GM19438 (cell line): ENCODE results near the gene CLDN14.

ENCODE experiments used
- ATAC-seq: cut with Tn5 transposase; IDR thresholded peaks from one replicate; pipeline ENCODE4 v1.9.1; 2021; ENCODE audit warnings: low read depth; ENCODE audit not compliant: unreplicated experiment

Gene CLDN14, protein sequence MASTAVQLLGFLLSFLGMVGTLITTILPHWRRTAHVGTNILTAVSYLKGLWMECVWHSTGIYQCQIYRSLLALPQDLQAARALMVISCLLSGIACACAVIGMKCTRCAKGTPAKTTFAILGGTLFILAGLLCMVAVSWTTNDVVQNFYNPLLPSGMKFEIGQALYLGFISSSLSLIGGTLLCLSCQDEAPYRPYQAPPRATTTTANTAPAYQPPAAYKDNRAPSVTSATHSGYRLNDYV

DNA sequence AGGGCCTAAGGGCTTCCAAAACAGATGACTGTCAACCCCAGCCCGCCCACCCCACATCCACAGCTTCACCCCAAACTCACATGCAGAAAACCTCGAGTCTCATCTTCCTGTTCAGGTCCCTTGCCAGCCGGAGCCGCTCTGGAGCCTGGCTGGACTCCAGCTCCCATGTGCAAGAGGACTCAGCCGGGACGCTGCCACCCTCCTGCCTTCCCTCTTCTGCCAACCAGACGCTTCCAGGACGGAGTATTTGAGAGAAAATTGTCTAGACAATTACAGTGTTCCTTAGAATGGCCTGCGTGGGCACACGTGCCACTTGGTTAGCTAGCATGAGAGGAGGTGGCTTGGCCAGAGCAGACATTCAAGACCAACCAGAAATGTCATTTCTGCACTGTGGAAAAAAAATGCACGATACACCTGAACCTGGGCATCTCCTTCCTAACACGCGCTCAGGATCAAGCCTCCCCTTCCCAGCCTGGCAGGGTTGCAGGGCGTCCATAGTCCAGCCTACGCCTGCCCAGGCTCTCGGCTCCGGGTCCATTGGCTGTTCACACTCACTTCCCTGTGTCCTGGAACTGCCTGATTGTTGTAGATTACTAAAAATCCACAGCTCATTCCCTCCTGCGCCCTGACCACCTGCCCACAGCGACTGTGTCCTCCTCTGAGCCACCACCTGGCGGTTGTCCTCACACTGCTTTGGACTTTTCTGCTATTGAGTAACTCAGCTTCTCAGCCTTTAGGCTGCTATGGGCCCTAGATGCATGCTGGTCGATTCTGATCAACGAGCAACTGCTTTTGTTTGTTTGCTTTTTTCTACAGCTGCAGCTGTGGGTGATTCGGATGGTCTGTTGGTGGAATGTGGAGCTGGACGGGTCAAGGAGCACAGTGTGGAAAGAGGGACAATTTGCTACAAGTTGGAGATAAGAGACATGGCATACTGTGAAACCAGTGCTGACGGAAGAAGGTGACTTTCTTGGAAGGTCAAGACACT, at the start of gene CLDN14:
Gene CLDN14, minus strand, starts transcription at position 708 of the 988 bp plus-strand sequence. CDS start 18,427 bp downstream, outside the sequence.
- no peak for ATAC-seq

DNA sequence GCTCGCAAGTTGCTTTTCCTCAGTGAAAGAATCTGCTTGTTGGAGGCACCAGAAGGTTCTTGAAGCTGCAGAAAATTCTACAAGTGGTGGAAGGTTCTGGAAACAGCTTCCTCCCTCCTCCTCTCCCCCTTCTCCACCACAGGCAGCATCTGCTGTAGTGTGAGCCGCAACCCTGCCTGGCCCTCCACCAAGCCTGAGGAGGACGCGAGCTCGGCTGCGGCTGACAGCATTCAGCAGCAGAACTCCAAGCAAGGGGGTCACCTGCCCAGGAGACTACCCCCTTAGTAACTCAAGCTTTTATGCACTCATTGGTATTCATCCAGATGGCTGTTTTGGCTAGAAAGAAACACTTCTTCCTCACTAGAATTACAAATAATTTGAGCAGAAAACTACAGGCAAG, 48.8 kb upstream of the CLDN14 start:
- no peak for ATAC-seq

DNA sequence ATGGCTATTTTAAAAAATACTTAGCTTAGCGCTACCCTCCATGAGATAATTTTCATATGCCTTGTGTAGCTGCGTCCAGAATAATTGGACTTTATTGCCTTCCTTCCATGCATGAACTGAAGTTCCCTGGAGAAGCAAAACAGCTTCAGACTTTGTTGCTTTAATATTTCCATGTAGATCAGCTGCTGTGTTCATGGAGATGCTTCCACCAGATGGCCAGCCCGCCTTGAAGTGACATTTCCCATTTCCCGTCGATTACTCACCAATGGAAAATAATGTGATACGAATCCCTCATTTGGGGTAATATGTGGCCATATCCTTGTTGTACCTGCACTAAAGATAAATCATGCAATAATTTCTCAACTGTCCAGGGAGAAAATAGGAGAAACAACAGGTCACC, 47.4 kb upstream of the CLDN14 start:
- ATAC-seq: no peak

DNA sequence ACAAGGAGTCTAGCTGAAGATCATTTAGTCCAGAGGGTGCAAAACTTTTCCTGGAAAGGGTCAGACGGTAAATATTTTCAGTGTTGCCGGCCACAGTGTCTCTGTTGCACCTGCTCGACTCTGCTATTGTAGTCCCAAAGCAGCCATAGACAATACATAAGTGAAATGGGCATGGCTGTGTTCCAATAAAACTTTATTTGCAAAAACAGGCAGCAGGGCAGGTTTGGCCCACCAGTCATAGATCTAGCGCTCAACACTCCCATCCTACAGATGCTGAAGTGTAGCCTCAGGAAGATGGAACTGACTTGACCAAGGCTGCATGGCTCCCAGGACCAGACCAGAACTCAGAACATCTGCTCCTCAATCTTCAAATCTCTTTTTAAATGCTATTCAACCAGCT, 46.2 kb upstream of the CLDN14 start:
- no peak for ATAC-seq

DNA sequence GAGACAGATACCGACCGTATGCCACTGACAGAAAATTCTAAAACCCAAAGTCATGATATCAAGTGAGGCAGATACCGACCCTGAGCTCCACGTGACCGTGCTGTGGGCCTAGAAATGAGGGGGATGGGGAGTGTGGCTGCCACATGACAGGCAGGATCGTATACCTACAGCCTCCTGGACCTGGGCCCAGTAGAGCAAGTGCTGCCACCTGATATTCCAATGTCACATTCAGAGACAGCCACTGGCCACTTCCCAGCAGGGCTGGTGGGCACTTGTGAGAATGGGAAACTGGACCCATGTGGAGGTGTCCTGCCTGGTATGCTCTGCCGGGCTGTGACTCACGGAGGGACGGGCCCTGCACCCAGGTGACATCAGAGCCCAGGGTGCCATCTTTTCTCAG, 44.6 kb upstream of the CLDN14 start:
- no peak for ATAC-seq

DNA sequence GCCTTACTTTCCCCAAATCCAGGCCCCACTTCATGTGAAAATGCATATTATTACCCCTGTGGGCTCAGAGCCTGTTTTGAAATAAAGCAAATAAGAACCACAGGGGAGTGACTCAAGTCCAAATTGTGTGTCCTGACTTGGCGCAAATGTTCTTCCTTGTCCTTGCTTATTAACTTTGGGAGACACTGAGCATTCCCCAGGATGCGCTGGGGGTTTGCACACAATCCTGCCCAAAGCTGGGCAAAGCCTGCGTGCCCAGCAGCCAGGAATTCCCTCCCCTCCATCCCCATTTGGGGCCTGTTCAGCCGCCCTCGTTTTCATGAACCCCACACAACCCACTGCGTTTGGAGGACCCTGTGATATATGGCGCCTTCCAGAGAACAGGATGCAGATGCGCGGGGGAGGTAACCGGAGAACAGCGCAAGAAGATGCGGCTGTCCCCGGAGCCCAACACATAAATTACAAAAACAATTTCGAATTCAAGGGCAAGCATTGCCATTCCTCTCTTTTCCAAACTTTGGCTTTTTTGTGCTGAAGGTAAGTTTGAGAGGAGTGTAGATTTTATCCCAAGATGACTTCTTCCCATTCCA, 42.4 kb upstream of the CLDN14 start:
- ATAC-seq: no peak

DNA sequence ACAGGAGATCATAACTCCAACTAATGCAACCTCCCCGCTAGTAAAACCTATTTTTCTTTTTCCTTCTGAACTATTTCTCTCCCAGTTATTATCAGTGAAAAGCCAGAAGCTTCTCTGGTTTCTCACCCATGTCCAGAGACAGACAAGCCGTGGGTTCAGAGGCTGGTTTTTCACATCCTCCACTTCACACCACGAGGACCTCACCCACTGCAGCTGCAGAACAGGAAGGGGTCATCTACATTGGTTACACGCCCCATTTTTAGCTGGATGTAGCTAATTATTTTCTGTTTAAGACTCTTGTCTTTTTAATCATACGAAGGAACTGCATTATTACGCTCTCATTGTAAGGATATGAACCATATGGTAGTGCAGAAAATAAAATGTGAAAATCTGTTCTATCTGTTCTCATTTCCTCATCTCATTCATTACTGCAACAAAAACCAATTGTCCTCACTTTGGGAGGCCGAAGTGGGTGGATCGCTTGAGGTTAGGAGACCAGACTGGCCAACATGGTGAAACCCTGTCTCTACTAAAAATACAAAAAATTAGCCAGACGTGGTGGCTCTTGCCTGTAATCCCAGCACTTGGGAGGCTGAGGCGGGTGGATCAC, 39.1 kb upstream of the CLDN14 start:
- ATAC-seq: no peak

DNA sequence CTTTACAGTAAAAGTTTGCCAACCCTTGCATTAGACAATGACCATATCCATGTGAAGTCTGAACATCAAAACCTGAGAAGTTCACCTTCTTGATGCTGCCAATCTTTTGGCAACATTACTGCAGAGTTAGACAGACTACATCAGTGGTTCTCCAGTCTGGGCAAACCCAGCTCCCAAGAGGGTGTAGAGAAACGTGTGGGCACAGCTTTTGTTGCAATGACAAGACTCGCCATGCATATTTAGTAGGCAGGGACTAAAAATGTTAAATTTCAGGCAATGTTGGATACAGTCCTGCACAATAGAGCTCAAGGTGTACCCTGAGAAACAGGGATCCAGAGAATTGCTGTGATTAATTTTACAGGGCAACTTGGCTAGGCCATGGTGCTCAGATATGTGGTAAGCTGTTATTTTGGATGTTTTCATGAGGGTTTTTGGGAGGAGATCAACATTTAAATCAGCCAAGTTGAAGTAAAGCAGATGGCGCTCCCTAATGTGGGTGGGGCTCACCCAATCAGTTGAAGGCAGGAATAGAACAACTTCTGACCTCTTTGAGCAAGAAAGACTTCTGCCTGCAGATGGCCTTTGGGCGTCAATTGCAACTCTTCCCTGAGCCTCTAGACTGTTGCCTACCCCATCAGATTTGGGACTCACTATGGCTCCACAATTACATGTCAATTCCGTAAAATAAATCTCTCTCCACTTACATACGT, 37.6 kb upstream of the CLDN14 start:
- ATAC-seq: no peak

DNA sequence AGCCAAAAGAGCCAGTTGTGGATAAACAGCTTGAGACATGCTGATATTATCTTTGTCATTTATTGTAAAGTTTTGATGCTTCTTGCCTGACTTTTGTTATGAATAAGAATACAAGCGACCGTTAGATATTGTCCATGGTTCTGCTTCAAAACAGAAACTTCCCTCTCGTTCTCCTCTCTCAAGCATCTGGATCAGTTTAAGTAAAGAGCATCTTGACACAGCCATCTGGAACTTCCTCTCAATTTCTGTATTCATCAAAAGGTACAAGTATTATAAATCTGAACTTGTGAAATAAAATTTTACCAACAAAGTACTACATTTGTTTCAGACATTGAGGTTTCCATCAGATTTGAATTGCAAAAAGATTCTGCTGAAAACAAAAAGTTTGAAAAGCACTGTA, 36.4 kb upstream of the CLDN14 start:
- no peak for ATAC-seq

DNA sequence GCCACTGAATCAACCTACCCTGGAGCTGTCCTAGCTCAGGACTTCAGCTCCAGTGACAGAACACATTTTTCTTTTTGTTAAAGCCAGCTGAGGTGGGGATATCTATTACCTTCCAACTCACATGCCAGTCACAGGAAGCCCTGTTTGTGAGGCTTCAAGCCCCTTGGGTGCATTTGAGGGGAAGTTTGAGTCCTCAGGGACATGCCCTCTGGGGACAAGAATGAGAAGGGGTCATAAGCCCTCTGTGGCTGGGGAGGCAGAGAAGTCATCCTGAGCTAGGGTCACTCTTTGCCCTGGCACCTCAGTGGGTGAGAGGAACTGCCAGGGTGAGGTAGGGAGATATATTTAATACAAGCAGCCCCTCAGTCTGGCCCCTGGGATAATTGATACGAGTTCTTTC, 33.5 kb upstream of the CLDN14 start:
- no peak for ATAC-seq

DNA sequence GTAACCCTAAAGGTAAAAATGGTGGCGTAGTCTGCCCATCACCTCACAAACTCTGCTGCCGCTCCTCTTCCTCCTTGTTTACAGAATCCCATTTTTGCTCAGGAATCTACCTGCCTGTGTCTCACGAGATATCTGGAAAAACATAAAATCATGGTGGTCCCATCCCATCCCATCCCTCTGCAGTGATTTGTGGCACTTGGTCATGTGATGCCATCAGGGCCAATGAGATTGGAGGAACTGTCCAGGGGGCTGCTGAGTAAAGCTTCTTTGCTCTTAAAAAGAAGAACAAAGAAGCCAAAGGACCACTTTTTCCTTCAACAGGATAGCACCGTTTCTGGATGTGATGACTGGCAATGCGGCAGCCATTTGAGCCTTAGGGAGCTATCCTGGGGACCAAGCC, 33.0 kb upstream of the CLDN14 start:
- no peak for ATAC-seq

DNA sequence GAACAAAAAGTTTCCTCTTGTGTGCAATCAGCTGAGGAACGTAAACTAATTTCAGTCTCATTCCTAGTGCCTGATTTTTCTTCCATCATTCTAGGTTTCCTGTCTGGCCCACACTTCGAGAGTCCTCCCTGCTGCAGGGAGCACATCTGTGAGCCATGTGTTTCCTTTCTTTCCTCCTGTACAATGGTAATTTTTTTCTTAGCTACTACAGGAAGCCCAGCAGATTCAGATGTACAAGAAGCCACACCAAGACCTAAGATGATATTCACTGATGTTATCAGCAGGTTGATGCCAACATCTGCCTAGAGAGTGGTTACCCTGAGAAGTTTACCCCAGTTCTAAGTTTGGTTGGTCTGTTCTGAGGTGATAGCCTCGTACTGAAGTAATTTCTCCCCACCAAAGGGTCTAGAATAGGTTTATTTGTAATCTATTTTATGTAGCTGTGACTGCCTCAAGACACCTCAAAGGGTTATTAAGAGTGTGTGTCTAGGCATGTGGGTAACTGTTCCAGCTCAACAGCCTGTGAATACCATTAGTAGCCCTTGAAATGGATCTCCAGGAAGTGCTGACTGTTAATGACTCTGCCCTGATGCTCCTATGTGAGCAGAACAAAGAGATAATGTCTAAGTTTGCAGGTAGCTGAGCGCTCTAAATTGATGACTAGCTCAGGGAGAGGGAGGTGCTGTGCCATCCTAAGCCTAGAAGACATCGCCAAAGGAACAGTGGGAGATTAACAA, 31.7 kb upstream of the CLDN14 start:
- no peak for ATAC-seq

DNA sequence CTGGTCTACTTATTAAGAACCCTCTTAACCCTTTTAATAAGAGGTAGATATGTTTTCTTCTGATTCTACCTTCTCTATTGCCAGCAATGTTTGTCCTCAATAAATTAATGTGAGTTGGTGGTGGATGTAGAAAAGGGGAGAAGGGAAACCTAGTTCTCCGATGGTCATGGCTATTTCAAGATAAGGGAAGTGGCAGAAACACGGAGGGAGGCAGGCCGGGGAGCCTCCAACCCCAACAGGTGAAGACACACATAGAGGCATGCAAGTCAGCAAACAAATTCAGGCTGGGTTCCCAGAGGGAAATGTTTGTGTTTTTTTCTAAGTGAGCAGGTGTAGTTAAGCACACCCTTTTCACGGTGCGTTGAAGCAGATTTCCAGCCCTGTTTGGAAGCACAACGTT, 31.0 kb upstream of the CLDN14 start:
- ATAC-seq: no peak

DNA sequence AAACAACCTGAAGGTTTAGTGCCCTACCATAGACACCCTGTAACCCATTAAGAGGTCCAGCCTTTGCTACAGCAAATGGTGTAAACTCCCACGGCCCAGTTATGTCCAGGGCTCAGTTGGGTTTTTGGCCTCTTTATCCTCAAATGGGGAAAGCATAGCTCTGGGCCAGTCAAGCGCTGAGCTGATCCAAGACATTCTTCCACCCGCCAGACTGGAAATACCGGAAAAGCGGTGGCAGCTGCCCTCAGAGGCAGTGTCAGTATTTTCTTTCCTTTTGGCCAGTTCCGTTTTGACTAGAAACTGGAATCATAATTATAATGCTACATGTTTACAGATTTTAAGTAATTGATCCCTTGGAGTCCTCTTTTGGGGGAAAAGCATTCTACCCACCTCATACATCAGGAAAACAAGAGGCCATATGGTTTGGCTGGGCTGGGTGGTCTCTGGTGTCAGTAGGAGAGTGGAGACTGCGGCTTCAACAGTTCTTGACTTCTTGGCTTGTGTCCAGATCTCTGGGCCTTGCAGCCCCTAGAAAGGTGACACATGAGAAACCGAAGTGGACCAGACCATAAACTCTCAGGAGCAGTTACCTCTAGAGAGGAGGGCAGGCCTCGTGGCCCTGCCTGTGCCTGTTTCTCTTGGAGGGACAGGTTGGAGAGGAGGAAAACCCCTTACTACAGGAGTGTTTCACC, 30.2 kb upstream of the CLDN14 start:
- no peak for ATAC-seq

DNA sequence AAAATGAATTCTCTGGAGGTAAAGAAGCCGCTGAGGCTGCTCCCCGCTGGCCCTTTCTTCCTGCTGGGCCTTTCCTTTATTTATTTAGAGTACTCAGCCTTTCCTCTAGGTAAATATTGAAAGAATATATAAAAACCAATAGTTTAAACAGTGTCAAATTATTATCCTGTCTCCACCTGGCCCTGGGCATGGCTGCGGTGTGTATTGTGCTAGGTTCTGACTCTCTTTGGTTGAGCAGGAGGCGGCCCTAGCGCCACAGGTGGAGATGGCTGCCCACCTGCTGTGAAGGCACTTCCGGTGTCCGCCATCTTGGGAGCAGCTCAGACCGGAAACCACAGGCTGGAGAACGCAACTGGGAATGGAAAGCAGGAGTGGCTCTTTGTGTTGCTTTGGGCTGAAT, 29.0 kb upstream of the CLDN14 start:
- ATAC-seq: no peak

DNA sequence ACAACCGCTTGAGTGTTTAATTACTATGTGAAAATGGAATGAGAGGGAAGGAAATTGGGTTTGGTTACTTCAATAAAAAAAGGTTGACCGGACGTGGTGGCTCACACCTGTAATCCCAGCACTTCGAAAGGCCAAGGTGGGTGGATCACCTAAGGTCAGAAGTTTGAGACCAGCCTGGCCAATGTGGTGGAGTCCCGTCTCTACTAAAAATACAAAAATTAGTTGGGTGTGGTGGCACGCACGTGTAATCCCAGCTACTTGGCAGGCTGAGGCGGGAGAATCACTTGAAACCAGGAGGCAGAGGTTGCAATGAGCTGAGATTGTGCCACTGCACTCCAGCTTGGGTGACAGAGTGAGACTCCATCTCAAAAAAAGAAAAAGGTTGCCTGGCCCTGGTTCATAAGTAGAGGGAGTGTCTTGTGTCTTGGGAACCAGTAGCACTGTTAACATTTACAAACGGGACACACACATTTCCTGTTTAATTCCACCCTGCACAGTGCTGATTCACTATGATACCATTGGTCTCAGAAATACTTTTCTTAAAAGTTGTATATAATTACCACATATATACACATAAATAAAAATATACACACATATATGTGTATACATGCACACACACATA, 27.6 kb upstream of the CLDN14 start:
- ATAC-seq: no peak

DNA sequence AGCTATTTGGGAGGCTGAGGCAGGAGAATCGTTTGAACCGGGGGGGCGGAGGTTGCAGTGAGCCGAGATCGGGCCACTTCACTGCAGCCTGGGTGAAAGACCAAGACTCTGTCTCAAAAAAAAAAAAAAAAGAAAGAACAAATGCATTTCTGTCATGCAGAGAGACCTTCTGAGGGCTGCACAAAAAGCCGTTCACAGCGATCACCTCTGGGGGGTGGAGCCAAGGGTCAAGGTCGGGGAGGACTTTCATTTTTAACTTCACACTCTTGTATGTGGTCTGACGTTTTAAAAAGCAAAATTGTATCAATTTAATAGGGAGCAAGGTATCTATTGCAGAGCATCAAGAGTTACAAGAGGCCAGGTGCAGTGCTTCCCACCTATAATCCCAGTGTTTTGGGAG, 26.6 kb upstream of the CLDN14 start:
- no peak for ATAC-seq

DNA sequence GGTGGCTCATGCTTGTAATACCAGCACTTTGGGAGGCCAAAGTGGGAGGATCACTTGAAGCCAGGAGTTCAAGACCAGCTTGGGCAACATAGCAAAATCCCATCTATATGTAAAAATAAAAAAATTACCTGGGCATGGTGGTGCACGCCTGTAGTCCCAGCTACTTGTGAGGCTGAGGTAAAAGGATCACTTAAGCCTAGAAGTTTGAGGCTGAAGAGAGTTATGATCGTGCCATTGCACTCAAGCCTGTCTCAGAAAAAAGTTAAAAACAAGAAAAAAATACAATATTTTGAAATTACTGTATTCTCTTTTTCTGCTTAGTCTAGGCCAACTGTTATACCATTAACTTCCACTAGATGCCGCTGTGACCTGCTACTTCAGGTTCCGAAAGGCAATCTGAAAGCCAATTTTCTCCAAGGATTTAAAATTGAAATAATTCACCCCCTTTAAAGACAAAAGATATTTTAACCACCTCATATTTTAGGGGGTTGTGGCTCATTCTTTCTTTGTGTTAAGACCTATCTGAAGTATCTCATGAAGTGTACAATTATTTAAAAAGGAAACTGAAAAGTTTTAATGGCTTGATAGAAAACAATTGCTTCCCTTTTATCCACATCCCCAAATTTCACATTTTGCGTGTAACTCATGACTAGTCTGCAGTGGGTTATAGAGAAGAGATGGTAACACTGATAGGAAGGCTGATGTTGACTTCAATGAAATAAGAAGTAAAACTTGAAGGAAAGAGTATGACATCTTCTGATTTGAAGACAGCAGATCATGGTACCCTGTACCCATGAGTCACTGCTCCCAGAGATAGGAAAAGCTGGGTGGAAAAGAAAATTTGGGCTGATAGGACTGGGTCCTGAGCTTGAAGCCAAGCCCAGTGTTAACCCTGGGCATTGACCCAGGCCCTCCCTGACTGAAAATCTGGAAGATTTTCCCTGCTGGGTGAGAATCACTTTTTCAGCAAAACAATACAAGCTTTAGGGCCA, 24.4 kb upstream of the CLDN14 start:
- ATAC-seq: no peak
